IMR-90 (cell line): ENCODE results near the gene ZNF350.

Experiments
- CEBPB ChIP-seq: IDR thresholded peaks from 2 replicates; pipeline ENCODE4 v1.6.1; 2012; ENCODE audit warnings: low read depth, low read length, improper control_type of control experiment
- CTCF ChIP-seq: conservative IDR thresholded peaks from 2 replicates; pipeline ENCODE4 v1.5.1; 2012; ENCODE audit warnings: mild to moderate bottlenecking, low read depth, low read length, improper control_type of control experiment
- FOS ChIP-seq: fragments of 150-350 bp; IDR thresholded peaks from 2 replicates; pipeline ENCODE4 v1.6.1; 2016; ENCODE audit warnings: low read depth, low read length
- MAFK ChIP-seq: IDR thresholded peaks from 2 replicates; pipeline ENCODE4 v1.6.1; 2012; ENCODE audit warnings: low read depth, low read length, improper control_type of control experiment
- MAZ ChIP-seq: IDR thresholded peaks from 2 replicates; pipeline ENCODE4 v1.6.1; 2012; ENCODE audit warnings: low read depth, mild to moderate bottlenecking, low read length, improper control_type of control experiment, moderate library complexity, borderline replicate concordance
- POLR2A ChIP-seq: IDR thresholded peaks from 2 replicates; pipeline ENCODE4 v1.6.1; 2012; ENCODE audit warnings: mild to moderate bottlenecking, low read depth, low read length
- RCOR1 ChIP-seq: IDR thresholded peaks from 2 replicates; pipeline ENCODE4 v1.6.1; 2012; ENCODE audit warnings: mild to moderate bottlenecking, low read length, improper control_type of control experiment; ENCODE audit not compliant: insufficient replicate concordance
- SMC3 ChIP-seq: fragments of 150-350 bp; IDR thresholded peaks from 2 replicates; pipeline ENCODE4 v1.6.1; 2016; ENCODE audit warnings: low read depth, mild to moderate bottlenecking, antibody characterized with exemption, low read length, moderate library complexity
- USF2 ChIP-seq: fragments of 150-350 bp; IDR thresholded peaks from 2 replicates; pipeline ENCODE4 v1.6.1; 2017; ENCODE audit warnings: mild to moderate bottlenecking, antibody characterized with exemption, low read length, low read depth

- TF ChIP-seq CTCF (no peak), USF2 (no peak), MAFK (no peak), FOS (no peak), POLR2A (no peak), CEBPB (no peak), SMC3 (no peak), MAZ (no peak), RCOR1 (no peak)
These were observed 6.8 kb upstream of the ZNF350 start for GRCh38 chr19:51993422-51993821.
